MCF 10A (cell line): Measurements from ENCODE around the gene PLAA. TPM values are rescaled to one million over a fixed set of nuclear protein-coding genes. Genes with fewer than 3 reads are reported as not detected.

Experiments used
- BruUV-seq: library from RNA; stranded (reverse); fragments of 400-500 nt; replicated peaks from 2 replicates; lab custom pipeline; 2021; lab: Mats Ljungman, UMichigan
- CTCF ChIA-PET: fragments of 300-600 bp; sonication (Branson Sonifier 250); formaldehyde crosslinking; extraction: SDS; loops from one replicate; lab custom pipeline; 2021; ENCODE audit warnings: antibody characterized with exemption, inconsistent platforms; lab: Yijun Ruan, JAX
- POLR2A ChIA-PET: fragments of 300-600, 350-650 bp; sonication (Branson Sonifier 250); formaldehyde crosslinking; extraction: SDS; loops from one replicate; lab custom pipeline; 2020; ENCODE audit warnings: antibody characterized with exemption, inconsistent platforms; lab: Yijun Ruan, JAX
- DNase-seq: peaks from one replicate; pipeline ENCODE4 v3.0.0-alpha.2; 2018; ENCODE audit not compliant: unreplicated experiment
- H3K27ac Mint-ChIP-seq: one replicate; pipeline ENCODE4 v1.8.0; 2022; ENCODE audit warnings: mild to moderate bottlenecking, low read depth, mixed read lengths; ENCODE audit not compliant: unreplicated experiment
- H3K27me3 Mint-ChIP-seq: one replicate; pipeline ENCODE4 v1.8.0; 2022; ENCODE audit warnings: mixed read lengths; ENCODE audit not compliant: insufficient read depth, unreplicated experiment
- H3K36me3 Mint-ChIP-seq: one replicate; pipeline ENCODE4 v1.8.0; 2022; ENCODE audit warnings: mild to moderate bottlenecking, moderate library complexity, mixed read lengths; ENCODE audit not compliant: insufficient read depth, unreplicated experiment
- H3K4me1 Mint-ChIP-seq: one replicate; pipeline ENCODE4 v1.8.0; 2022; ENCODE audit warnings: mixed read lengths; ENCODE audit not compliant: insufficient read depth, unreplicated experiment
- H3K4me3 Mint-ChIP-seq: one replicate; pipeline ENCODE4 v1.8.0; 2022; ENCODE audit warnings: mild to moderate bottlenecking, moderate library complexity, mixed read lengths; ENCODE audit not compliant: unreplicated experiment
- H3K9me3 Mint-ChIP-seq: one replicate; pipeline ENCODE4 v1.8.0; 2022; ENCODE audit warnings: mixed read lengths; ENCODE audit not compliant: unreplicated experiment
- CTCF ChIP-seq: fragments of 200-600 bp; IDR thresholded peaks from one replicate; pipeline ENCODE4 v1.8.0; 2022; ENCODE audit warnings: antibody characterized with exemption, mild to moderate bottlenecking; ENCODE audit not compliant: unreplicated experiment
- intact Hi-C: fragments of 100-400 bp; cut with micrococcal nuclease; formaldehyde crosslinking; loops from 2 replicates; pipeline ENCODE4 v1.14.1; 2022
- total RNA-seq: library from RNA; stranded (reverse); gene quantifications from 2 replicates; pipeline ENCODE4 v1.2.3, GENCODE V29; 2022

PLAA gene
- total RNA-seq, 1 experiment from 2014 or later, result 36.7 TPM

- BruUV-seq, result no TSS peak
- POLR2A ChIA-PET, result interaction anchor here (0.6 to 4.0 kb wide), 24 partner anchors 8 to 1220 kb away, joined by 3 to 79 read pairs (median 6); partner anchors contain the start of genes CAAP1 and PLAA
- H3K4me3 Mint-ChIP-seq, result peak overlapping the region; percentile 90
These were observed 8.3 kb upstream of the PLAA start for GRCh38 chr9:26955222-26955903.

GRCh38 chr9:26954050-26954508 lies 7.0 kb upstream of the PLAA start:
- H3K27me3 Mint-ChIP-seq, result no peaks in the 10 kb centered on the region
- no peak for TF ChIP-seq CTCF
- DNase-seq, result no peak
- H3K4me1 Mint-ChIP-seq, result peaks cover 21% of the 10 kb centered on the region
- CTCF ChIA-PET, result interaction anchor here (0.8 to 2.6 kb wide), 2 partner anchors 9 to 22 kb away, joined by 3 to 9 read pairs; no protein-coding TSS in a partner anchor
- intact Hi-C loops, result no loop called here
- BruUV-seq, result no TSS peak
- H3K36me3 Mint-ChIP-seq, result peaks cover 7% of the 10 kb centered on the region
- POLR2A ChIA-PET, result interaction anchor here (1.3 to 4.0 kb wide), 2 partner anchors 8 to 68 kb away, joined by 3 to 27 read pairs; no protein-coding TSS in a partner anchor
- H3K4me3 Mint-ChIP-seq, result no peak overlapping the region
- H3K27ac Mint-ChIP-seq, result no peak overlapping the region
- no peaks in the 10 kb centered on the region for H3K9me3 Mint-ChIP-seq

More at GRCh38 chr9:26955222-26955903, 8.3 kb upstream of the PLAA start:
- intact Hi-C loops, result no loop called here
- Mint-ChIP-seq H3K27ac (peak overlapping the region; percentile 100), H3K27me3 (no peaks in the 10 kb centered on the region), H3K9me3 (no peaks in the 10 kb centered on the region), H3K36me3 (peaks cover 6% of the 10 kb centered on the region), H3K4me1 (peaks cover 14% of the 10 kb centered on the region)
- CTCF ChIA-PET, result interaction anchor here (0.6 to 2.6 kb wide), 5 partner anchors 15 to 537 kb away, joined by 3 to 9 read pairs (median 3); no protein-coding TSS in a partner anchor
- DNase-seq, result no peak
- no peak for TF ChIP-seq CTCF

- Mint-ChIP-seq H3K4me1 (peaks cover 25% of the 10 kb centered on the region), H3K9me3 (no peaks in the 10 kb centered on the region), H3K27me3 (no peaks in the 10 kb centered on the region), H3K27ac (no peak overlapping the region), H3K4me3 (no peak overlapping the region), H3K36me3 (peaks cover 6% of the 10 kb centered on the region)
- no TSS peak for BruUV-seq
- ChIA-PET CTCF (interaction anchor here (0.6 kb wide), 1 partner anchor 762 kb away, joined by 5 read pairs; no protein-coding TSS in a partner anchor), POLR2A (interaction anchor here (0.6 to 1.4 kb wide), 2 partner anchors 60 to 110 kb away, joined by 3 read pairs; no protein-coding TSS in a partner anchor)
- no peak for TF ChIP-seq CTCF
- DNase-seq, result no peak
- intact Hi-C loops, result no loop called here
These were observed 4.8 kb upstream of the PLAA start for GRCh38 chr9:26951794-26952193.

GRCh38 chr9:26950521-26950920 lies 3.5 kb upstream of the PLAA start:
- no TSS peak for BruUV-seq
- Mint-ChIP-seq H3K27me3 (no peaks in the 10 kb centered on the region), H3K4me3 (no peak overlapping the region), H3K9me3 (no peaks in the 10 kb centered on the region), H3K4me1 (peaks cover 30% of the 10 kb centered on the region), H3K27ac (no peak overlapping the region), H3K36me3 (peaks cover 6% of the 10 kb centered on the region)
- DNase-seq, result no peak
- intact Hi-C loops, result no loop called here
- ChIA-PET POLR2A (interaction anchor here (0.6 to 0.8 kb wide), 3 partner anchors 14 to 232 kb away, joined by 3 read pairs; no protein-coding TSS in a partner anchor), CTCF (interaction anchor here (0.6 kb wide), 1 partner anchor 9 kb away, joined by 3 read pairs; no protein-coding TSS in a partner anchor)
- TF ChIP-seq CTCF, result no peak
